Measurements from ENCODE around the gene ANP32E.

GRCh38 chr1:150210091-150210490 lies 25.8 kb downstream of the ANP32E start:
- no peak for TF ChIP-seq POLR2A (IDR thresholded peaks at IDR 0.05)
- TF ChIP-seq CTCF (IDR thresholded peaks at IDR 0.05) = no peak
